ENCODE data around the gene MILR1.
A peak's percentile ranks its signal among the peaks of the same experiment; 100 is the strongest.
"Not testable (repeated sequence)": the region's sequence is repeated elsewhere in the genome, so short reads cannot be mapped to it uniquely, and the experiment has no call there.

Gene MILR1

DNA sequence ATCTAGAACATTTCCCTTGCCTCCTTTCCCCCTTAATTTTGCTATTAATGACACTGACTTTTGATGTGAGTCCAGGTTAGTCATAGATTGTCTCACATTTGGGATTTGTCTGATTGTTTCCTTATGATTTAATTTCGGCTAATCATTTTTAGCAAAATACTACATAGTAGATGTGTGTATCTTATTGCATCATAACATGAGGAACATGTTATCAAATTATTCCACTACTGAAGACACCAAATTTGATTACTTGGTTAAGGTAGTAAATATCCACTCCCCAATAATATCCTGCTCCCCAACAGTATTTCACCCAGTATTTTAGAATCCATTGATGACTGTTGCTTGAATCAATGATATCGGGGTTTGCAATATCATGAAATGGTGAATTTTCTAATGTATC is 45.2 kb downstream of the MILR1 start:
- H3K36me3 ChIP-seq (ENCODE audit: control insufficient read depth in 1 of 2, insufficient read depth in 2 of 2, low read length in 2 of 2) = peaks cover 5 to 38% of the 10 kb centered on the region in 2 donors

DNA sequence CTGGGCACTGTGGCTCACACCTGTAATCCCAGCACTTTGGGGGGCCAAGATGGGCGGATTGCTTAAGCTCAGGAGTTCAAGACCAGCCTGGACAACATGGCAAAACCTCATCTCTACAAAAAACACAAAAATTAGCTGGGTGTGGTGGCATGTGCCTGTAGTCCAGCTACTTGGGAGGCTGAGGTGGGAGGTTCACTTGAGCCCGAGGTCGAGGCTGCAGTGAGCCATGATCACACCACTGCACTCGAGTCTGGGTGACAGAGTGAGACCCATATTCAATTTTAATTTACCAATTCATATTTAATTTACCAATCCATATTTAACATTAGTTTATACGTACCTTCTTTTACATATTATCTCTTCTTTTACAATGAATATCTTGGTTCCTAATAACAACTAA is 46.4 kb downstream of the MILR1 start:
- peaks cover 27 to 52% of the 10 kb centered on the region in 2 donors for H3K4me1 ChIP-seq (ENCODE audit: control insufficient read depth in 1 of 2, insufficient read depth in 2 of 2, low read length in 2 of 2)
- H3K9me3 ChIP-seq (ENCODE audit: control insufficient read depth in 1 of 2, low read length in 2 of 2); H3K9ac ChIP-seq (ENCODE audit: low read depth in 1 of 2, low read length in 2 of 2); H3K27ac ChIP-seq (ENCODE audit: low read depth, low read length); H3K27me3 ChIP-seq (ENCODE audit: control insufficient read depth in 1 of 2, insufficient read depth in 2 of 2, low read length in 2 of 2): not testable (repeated sequence)
- peaks cover 15 to 38% of the 10 kb centered on the region in 2 donors for H3K36me3 ChIP-seq (ENCODE audit: control insufficient read depth in 1 of 2, insufficient read depth in 2 of 2, low read length in 2 of 2)
- peak overlapping the region in 1 of 2 donors; percentile 95 for H3K4me3 ChIP-seq (ENCODE audit: low read depth in 1 of 2, low read length in 2 of 2)

More for the DNA sequence above, 45.2 kb downstream of the MILR1 start:
- Histone ChIP-seq H3K4me1 (ENCODE audit: control insufficient read depth in 1 of 2, insufficient read depth in 2 of 2, low read length in 2 of 2) (peaks cover 23 to 41% of the 10 kb centered on the region in 2 donors), H3K4me3 (ENCODE audit: low read depth in 1 of 2, low read length in 2 of 2) (no peak overlapping the region), H3K27me3 (ENCODE audit: control insufficient read depth in 1 of 2, insufficient read depth in 2 of 2, low read length in 2 of 2) (no peaks in the 10 kb centered on the region), H3K27ac (ENCODE audit: low read depth, low read length) (no peak overlapping the region), H3K9ac (ENCODE audit: low read depth in 1 of 2, low read length in 2 of 2) (no peak overlapping the region), H3K9me3 (ENCODE audit: control insufficient read depth in 1 of 2, low read length in 2 of 2) (no peaks in the 10 kb centered on the region)

GRCh38 chr17:64496348-64496785 is 47.5 kb downstream of the MILR1 start:
- Histone ChIP-seq H3K4me1 (ENCODE audit: control insufficient read depth in 1 of 2, insufficient read depth in 2 of 2, low read length in 2 of 2) (peaks cover 31 to 63% of the 10 kb centered on the region in 2 donors), H3K9ac (ENCODE audit: low read depth in 1 of 2, low read length in 2 of 2) (peak overlapping the region; percentile 59 to 69), H3K36me3 (ENCODE audit: control insufficient read depth in 1 of 2, insufficient read depth in 2 of 2, low read length in 2 of 2) (peaks cover 23 to 41% of the 10 kb centered on the region in 2 donors), H3K4me3 (ENCODE audit: low read depth in 1 of 2, low read length in 2 of 2) (peak overlapping the region; percentile 93 to 95), H3K9me3 (ENCODE audit: control insufficient read depth in 1 of 2, low read length in 2 of 2) (no peaks in the 10 kb centered on the region), H3K27ac (ENCODE audit: low read depth, low read length) (peak overlapping the region; percentile 60), H3K27me3 (ENCODE audit: control insufficient read depth in 1 of 2, insufficient read depth in 2 of 2, low read length in 2 of 2) (no peaks in the 10 kb centered on the region)

GRCh38 chr17:64496786-64497564 is 48.1 kb downstream of the MILR1 start, which contains the start of gene POLG2:
TSS of gene POLG2 (minus strand) at chr17:64497054. CDS start at chr17:64496968, 86 bp downstream.
- Histone ChIP-seq H3K9ac (ENCODE audit: low read depth in 1 of 2, low read length in 2 of 2) (peak within 1 kb of the TSS; percentile 59 to 69), H3K36me3 (ENCODE audit: control insufficient read depth in 1 of 2, insufficient read depth in 2 of 2, low read length in 2 of 2) (peaks cover 29 to 42% of the 10 kb centered on the region in 2 donors), H3K4me1 (ENCODE audit: control insufficient read depth in 1 of 2, insufficient read depth in 2 of 2, low read length in 2 of 2) (peaks cover 31 to 67% of the 10 kb centered on the region in 2 donors), H3K27ac (ENCODE audit: low read depth, low read length) (peak within 1 kb of the TSS; percentile 60), H3K27me3 (ENCODE audit: control insufficient read depth in 1 of 2, insufficient read depth in 2 of 2, low read length in 2 of 2) (no peaks in the 10 kb centered on the region), H3K9me3 (ENCODE audit: control insufficient read depth in 1 of 2, low read length in 2 of 2) (no peaks in the 10 kb centered on the region), H3K4me3 (ENCODE audit: low read depth in 1 of 2, low read length in 2 of 2) (peak within 1 kb of the TSS; percentile 93 to 95)

- Histone ChIP-seq H3K27me3 (ENCODE audit: control insufficient read depth in 1 of 2, insufficient read depth in 2 of 2, low read length in 2 of 2) (no peaks in the 10 kb centered on the region), H3K4me1 (ENCODE audit: control insufficient read depth in 1 of 2, insufficient read depth in 2 of 2, low read length in 2 of 2) (peaks cover 32 to 73% of the 10 kb centered on the region in 2 donors), H3K9me3 (ENCODE audit: control insufficient read depth in 1 of 2, low read length in 2 of 2) (no peaks in the 10 kb centered on the region), H3K9ac (ENCODE audit: low read depth in 1 of 2, low read length in 2 of 2) (peak overlapping the region; percentile 59 to 69), H3K36me3 (ENCODE audit: control insufficient read depth in 1 of 2, insufficient read depth in 2 of 2, low read length in 2 of 2) (peaks cover 35 to 45% of the 10 kb centered on the region in 2 donors), H3K4me3 (ENCODE audit: low read depth in 1 of 2, low read length in 2 of 2) (peak overlapping the region; percentile 93 to 95), H3K27ac (ENCODE audit: low read depth, low read length) (peak overlapping the region; percentile 60)
These were observed 48.7 kb downstream of the MILR1 start for GRCh38 chr17:64497565-64498035.

GRCh38 chr17:64498308-64499203 is 49.6 kb downstream of the MILR1 start:
- Histone ChIP-seq H3K4me3 (ENCODE audit: low read depth in 1 of 2, low read length in 2 of 2) (no peak overlapping the region), H3K9me3 (ENCODE audit: control insufficient read depth in 1 of 2, low read length in 2 of 2) (no peaks in the 10 kb centered on the region), H3K27me3 (ENCODE audit: control insufficient read depth in 1 of 2, insufficient read depth in 2 of 2, low read length in 2 of 2) (no peaks in the 10 kb centered on the region), H3K36me3 (ENCODE audit: control insufficient read depth in 1 of 2, insufficient read depth in 2 of 2, low read length in 2 of 2) (peaks cover 44 to 48% of the 10 kb centered on the region in 2 donors), H3K27ac (ENCODE audit: low read depth, low read length) (no peak overlapping the region), H3K4me1 (ENCODE audit: control insufficient read depth in 1 of 2, insufficient read depth in 2 of 2, low read length in 2 of 2) (peaks cover 42 to 82% of the 10 kb centered on the region in 2 donors), H3K9ac (ENCODE audit: low read depth in 1 of 2, low read length in 2 of 2) (peak overlapping the region in 1 of 2 donors; percentile 18)

DNA sequence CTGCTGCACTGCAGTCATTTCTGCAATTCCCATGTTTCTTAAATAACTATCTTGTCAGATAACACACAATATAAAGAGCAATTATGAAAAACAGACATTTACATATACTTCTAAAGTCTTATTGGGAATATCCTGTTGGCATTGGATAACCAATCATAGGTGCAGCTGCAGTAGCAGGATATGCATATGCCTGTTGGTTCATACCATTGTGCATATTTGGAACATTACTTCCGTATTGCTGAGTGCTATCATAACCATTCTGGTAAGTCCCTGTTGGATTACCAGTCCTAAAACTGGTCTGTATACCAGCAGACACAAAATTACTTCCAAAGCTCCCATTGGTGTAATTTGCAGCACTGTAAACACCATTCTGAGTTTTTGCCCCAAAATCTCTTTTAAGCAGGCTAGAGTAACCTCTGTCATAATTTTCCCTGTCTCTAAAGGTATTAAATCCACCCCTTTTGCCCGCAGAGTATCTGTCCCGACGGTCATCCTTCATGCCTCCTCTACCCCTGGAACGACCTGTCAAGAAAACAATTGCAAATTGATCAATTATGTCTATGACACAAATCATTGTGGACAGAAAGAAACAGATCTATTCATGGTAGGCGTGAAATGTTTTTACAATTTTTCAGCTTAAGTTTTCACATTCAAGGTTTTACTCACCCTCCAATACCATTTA is 51.0 kb downstream of the MILR1 start:
- H3K4me3 ChIP-seq (ENCODE audit: low read depth in 1 of 2, low read length in 2 of 2) = no peak overlapping the region
- peaks cover 51 to 82% of the 10 kb centered on the region in 2 donors for H3K4me1 ChIP-seq (ENCODE audit: control insufficient read depth in 1 of 2, insufficient read depth in 2 of 2, low read length in 2 of 2)
- no peaks in the 10 kb centered on the region for H3K9me3 ChIP-seq (ENCODE audit: control insufficient read depth in 1 of 2, low read length in 2 of 2)
- no peaks in the 10 kb centered on the region for H3K27me3 ChIP-seq (ENCODE audit: control insufficient read depth in 1 of 2, insufficient read depth in 2 of 2, low read length in 2 of 2)
- H3K9ac ChIP-seq (ENCODE audit: low read depth in 1 of 2, low read length in 2 of 2) = no peak overlapping the region
- peaks cover 52 to 61% of the 10 kb centered on the region in 2 donors for H3K36me3 ChIP-seq (ENCODE audit: control insufficient read depth in 1 of 2, insufficient read depth in 2 of 2, low read length in 2 of 2)
- H3K27ac ChIP-seq (ENCODE audit: low read depth, low read length) = no peak overlapping the region

DNA sequence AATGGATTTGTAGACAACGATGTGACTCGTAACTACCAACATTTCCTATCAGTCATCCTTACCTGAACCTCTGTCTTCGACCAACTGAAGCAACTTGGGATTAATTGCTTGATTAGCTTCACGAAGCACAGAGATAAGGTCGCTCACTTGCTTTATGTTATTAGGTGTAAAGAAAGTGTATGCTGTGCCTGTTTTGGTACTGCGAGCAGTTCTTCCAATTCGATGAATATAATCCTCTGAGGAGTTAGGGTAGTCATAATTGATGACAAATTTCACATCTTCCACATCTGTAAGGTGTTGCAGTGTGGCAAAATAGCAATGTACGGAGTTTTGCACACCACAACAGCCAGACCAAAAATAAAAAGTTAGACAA is 51.6 kb downstream of the MILR1 start:
- no peak overlapping the region for H3K4me3 ChIP-seq (ENCODE audit: low read depth in 1 of 2, low read length in 2 of 2)
- peaks cover 47 to 79% of the 10 kb centered on the region in 2 donors for H3K4me1 ChIP-seq (ENCODE audit: control insufficient read depth in 1 of 2, insufficient read depth in 2 of 2, low read length in 2 of 2)
- H3K27me3 ChIP-seq (ENCODE audit: control insufficient read depth in 1 of 2, insufficient read depth in 2 of 2, low read length in 2 of 2) = no peaks in the 10 kb centered on the region
- H3K9me3 ChIP-seq (ENCODE audit: control insufficient read depth in 1 of 2, low read length in 2 of 2) = no peaks in the 10 kb centered on the region
- no peak overlapping the region for H3K27ac ChIP-seq (ENCODE audit: low read depth, low read length)
- H3K9ac ChIP-seq (ENCODE audit: low read depth in 1 of 2, low read length in 2 of 2) = no peak overlapping the region
- peaks cover 54 to 61% of the 10 kb centered on the region in 2 donors for H3K36me3 ChIP-seq (ENCODE audit: control insufficient read depth in 1 of 2, insufficient read depth in 2 of 2, low read length in 2 of 2)

- peaks cover 43 to 73% of the 10 kb centered on the region in 2 donors for H3K4me1 ChIP-seq (ENCODE audit: control insufficient read depth in 1 of 2, insufficient read depth in 2 of 2, low read length in 2 of 2)
- no peaks in the 10 kb centered on the region for H3K27me3 ChIP-seq (ENCODE audit: control insufficient read depth in 1 of 2, insufficient read depth in 2 of 2, low read length in 2 of 2)
- no peaks in the 10 kb centered on the region for H3K9me3 ChIP-seq (ENCODE audit: control insufficient read depth in 1 of 2, low read length in 2 of 2)
- no peak overlapping the region for H3K27ac ChIP-seq (ENCODE audit: low read depth, low read length)
- no peak overlapping the region for H3K4me3 ChIP-seq (ENCODE audit: low read depth in 1 of 2, low read length in 2 of 2)
- peaks cover 54 to 61% of the 10 kb centered on the region in 2 donors for H3K36me3 ChIP-seq (ENCODE audit: control insufficient read depth in 1 of 2, insufficient read depth in 2 of 2, low read length in 2 of 2)
- no peak overlapping the region for H3K9ac ChIP-seq (ENCODE audit: low read depth in 1 of 2, low read length in 2 of 2)
These were observed 52.2 kb downstream of the MILR1 start for GRCh38 chr17:64500862-64501765.
